ENCODE results near the gene MICU1. TPM values are rescaled to one million over a fixed set of nuclear protein-coding genes. Genes with fewer than 3 reads are reported as not detected.

The MICU1 gene
- total and polyA plus RNA-seq, 2 of the 13 experiments (the other 11 are each of a cell fraction or from before 2014, with no cell fraction given) = 32.5 to 56.1 TPM

DNA sequence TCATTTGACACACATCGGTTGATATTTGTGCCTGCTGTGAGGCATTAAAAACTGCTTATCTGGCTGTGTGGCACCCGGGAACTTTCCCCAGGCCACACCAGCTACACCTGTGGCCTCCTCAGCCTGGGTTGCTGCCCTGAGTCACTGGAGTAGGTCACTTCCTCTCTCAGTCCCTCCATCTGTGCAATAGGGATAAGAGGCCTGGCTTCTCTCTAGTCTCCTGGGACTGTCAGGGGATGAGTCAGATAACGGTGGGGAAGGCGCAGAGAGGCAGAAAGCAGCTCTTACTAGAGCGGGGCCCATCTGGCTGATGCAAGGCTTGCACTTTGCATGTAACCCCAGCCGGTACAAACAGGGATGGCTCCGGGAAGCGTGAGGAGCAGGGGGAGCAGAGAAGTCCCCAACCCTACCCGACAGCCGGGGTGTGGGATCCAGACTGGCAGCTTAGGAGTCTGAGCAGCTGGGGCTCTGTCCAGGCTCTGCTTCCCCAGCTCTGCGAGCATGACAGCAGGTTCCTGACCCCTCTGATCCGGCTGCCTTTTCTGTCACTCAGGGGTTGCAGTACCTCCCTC lies 305.1 kb downstream of the MICU1 start (continued):
- TF ChIP-seq NFATC3 (CRISPR knock-in tag; IDR thresholded peaks at IDR 0.05) = no peak
- no peak for TF ChIP-seq ZNF678 (CRISPR knock-in tag; IDR thresholded peaks at IDR 0.05)
- peak; percentile 65 for TF ChIP-seq NCOA2 (CRISPR knock-in tag; IDR thresholded peaks at IDR 0.05)
- TF ChIP-seq PHF8 (CRISPR knock-in tag; IDR thresholded peaks at IDR 0.05) = peak; percentile 51; the same call in 1 of the 2 replicates
- TF ChIP-seq NFYC (CRISPR knock-in tag; IDR thresholded peaks at IDR 0.05) = no peak
- TF ChIP-seq HNF4A (CRISPR knock-in tag; IDR thresholded peaks at IDR 0.05) = no peak; the same call in 1 of the 2 replicates
- TF ChIP-seq ZNF577 (CRISPR knock-in tag; IDR thresholded peaks at IDR 0.05; ENCODE audit: borderline replicate concordance, low read depth) = no peak
- no peak for TF ChIP-seq ZNF607 (CRISPR knock-in tag; IDR thresholded peaks at IDR 0.05; ENCODE audit: borderline replicate concordance)
- TF ChIP-seq, protein P1, sequence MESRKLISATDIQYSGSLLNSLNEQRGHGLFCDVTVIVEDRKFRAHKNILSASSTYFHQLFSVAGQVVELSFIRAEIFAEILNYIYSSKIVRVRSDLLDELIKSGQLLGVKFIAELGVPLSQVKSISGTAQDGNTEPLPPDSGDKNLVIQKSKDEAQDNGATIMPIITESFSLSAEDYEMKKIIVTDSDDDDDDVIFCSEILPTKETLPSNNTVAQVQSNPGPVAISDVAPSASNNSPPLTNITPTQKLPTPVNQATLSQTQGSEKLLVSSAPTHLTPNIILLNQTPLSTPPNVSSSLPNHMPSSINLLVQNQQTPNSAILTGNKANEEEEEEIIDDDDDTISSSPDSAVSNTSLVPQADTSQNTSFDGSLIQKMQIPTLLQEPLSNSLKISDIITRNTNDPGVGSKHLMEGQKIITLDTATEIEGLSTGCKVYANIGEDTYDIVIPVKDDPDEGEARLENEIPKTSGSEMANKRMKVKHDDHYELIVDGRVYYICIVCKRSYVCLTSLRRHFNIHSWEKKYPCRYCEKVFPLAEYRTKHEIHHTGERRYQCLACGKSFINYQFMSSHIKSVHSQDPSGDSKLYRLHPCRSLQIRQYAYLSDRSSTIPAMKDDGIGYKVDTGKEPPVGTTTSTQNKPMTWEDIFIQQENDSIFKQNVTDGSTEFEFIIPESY (CRISPR knock-in tag; IDR thresholded peaks at IDR 0.05) = no peak
- TF ChIP-seq FOXM1 (CRISPR knock-in tag; IDR thresholded peaks at IDR 0.05) = no peak
- peak; percentile 67 for TF ChIP-seq ZNF564 (CRISPR knock-in tag; IDR thresholded peaks at IDR 0.05)
- TF ChIP-seq, protein P2, sequence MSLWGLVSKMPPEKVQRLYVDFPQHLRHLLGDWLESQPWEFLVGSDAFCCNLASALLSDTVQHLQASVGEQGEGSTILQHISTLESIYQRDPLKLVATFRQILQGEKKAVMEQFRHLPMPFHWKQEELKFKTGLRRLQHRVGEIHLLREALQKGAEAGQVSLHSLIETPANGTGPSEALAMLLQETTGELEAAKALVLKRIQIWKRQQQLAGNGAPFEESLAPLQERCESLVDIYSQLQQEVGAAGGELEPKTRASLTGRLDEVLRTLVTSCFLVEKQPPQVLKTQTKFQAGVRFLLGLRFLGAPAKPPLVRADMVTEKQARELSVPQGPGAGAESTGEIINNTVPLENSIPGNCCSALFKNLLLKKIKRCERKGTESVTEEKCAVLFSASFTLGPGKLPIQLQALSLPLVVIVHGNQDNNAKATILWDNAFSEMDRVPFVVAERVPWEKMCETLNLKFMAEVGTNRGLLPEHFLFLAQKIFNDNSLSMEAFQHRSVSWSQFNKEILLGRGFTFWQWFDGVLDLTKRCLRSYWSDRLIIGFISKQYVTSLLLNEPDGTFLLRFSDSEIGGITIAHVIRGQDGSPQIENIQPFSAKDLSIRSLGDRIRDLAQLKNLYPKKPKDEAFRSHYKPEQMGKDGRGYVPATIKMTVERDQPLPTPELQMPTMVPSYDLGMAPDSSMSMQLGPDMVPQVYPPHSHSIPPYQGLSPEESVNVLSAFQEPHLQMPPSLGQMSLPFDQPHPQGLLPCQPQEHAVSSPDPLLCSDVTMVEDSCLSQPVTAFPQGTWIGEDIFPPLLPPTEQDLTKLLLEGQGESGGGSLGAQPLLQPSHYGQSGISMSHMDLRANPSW (CRISPR knock-in tag; IDR thresholded peaks at IDR 0.05; ENCODE audit: borderline replicate concordance) = no peak
- TF ChIP-seq ZNF766 (CRISPR knock-in tag; IDR thresholded peaks at IDR 0.05; ENCODE audit: borderline replicate concordance) = 0 out of 2 replicates have a peak, but pooled peaks have one; percentile 73
- TF ChIP-seq ONECUT2 (CRISPR knock-in tag; IDR thresholded peaks at IDR 0.05) = no peak
- TF ChIP-seq, protein P3, sequence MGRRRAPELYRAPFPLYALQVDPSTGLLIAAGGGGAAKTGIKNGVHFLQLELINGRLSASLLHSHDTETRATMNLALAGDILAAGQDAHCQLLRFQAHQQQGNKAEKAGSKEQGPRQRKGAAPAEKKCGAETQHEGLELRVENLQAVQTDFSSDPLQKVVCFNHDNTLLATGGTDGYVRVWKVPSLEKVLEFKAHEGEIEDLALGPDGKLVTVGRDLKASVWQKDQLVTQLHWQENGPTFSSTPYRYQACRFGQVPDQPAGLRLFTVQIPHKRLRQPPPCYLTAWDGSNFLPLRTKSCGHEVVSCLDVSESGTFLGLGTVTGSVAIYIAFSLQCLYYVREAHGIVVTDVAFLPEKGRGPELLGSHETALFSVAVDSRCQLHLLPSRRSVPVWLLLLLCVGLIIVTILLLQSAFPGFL (CRISPR knock-in tag; IDR thresholded peaks at IDR 0.05) = no peak
- no peak for TF ChIP-seq RNF2 (conservative IDR thresholded peaks at IDR 0.05; ENCODE audit: low read depth)
- TF ChIP-seq, protein P4, sequence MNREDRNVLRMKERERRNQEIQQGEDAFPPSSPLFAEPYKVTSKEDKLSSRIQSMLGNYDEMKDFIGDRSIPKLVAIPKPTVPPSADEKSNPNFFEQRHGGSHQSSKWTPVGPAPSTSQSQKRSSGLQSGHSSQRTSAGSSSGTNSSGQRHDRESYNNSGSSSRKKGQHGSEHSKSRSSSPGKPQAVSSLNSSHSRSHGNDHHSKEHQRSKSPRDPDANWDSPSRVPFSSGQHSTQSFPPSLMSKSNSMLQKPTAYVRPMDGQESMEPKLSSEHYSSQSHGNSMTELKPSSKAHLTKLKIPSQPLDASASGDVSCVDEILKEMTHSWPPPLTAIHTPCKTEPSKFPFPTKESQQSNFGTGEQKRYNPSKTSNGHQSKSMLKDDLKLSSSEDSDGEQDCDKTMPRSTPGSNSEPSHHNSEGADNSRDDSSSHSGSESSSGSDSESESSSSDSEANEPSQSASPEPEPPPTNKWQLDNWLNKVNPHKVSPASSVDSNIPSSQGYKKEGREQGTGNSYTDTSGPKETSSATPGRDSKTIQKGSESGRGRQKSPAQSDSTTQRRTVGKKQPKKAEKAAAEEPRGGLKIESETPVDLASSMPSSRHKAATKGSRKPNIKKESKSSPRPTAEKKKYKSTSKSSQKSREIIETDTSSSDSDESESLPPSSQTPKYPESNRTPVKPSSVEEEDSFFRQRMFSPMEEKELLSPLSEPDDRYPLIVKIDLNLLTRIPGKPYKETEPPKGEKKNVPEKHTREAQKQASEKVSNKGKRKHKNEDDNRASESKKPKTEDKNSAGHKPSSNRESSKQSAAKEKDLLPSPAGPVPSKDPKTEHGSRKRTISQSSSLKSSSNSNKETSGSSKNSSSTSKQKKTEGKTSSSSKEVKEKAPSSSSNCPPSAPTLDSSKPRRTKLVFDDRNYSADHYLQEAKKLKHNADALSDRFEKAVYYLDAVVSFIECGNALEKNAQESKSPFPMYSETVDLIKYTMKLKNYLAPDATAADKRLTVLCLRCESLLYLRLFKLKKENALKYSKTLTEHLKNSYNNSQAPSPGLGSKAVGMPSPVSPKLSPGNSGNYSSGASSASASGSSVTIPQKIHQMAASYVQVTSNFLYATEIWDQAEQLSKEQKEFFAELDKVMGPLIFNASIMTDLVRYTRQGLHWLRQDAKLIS (CRISPR knock-in tag; IDR thresholded peaks at IDR 0.05) = no peak
- peak; percentile 71; the same call in 1 of the 2 replicates for TF ChIP-seq JUN (CRISPR knock-in tag; IDR thresholded peaks at IDR 0.05)
- no peak; the same call in 1 of the 2 replicates for TF ChIP-seq YEATS2 (CRISPR knock-in tag; IDR thresholded peaks at IDR 0.05; ENCODE audit: borderline replicate concordance)
- TF ChIP-seq, protein P5, sequence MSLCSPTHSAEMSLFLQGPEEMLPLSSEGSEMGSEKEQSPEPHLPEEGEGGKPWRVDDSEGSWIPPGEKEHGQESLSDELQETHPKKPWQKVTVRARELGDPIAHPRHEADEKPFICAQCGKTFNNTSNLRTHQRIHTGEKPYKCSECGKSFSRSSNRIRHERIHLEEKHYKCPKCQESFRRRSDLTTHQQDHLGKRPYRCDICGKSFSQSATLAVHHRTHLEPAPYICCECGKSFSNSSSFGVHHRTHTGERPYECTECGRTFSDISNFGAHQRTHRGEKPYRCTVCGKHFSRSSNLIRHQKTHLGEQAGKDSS (CRISPR knock-in tag; IDR thresholded peaks at IDR 0.05; ENCODE audit: borderline replicate concordance, low read depth) = peak; percentile 71; the same call in 1 of the 2 replicates

Measured in HepG2 (cell line).